Testis (tissue), 2 donors: ENCODE results near the gene E2F2.

Experiments used
- CTCF ChIP-seq, 3 experiments: fragments of 450-650 bp in 2 of 3; fragments of 200-600 bp in 1 of 3; sonication (generic) in 1 of 3; IDR thresholded peaks; one replicate each; pipeline ENCODE4 v1.5.1; 2016 to 2019; ENCODE audit warnings: antibody characterized with exemption in 3 of 3, mild to moderate bottlenecking in 2 of 3, moderate library complexity in 1 of 3
- POLR2A ChIP-seq: fragments of 450-650 bp; IDR thresholded peaks from one replicate; pipeline ENCODE4 v1.6.1; 2017; ENCODE audit warnings: antibody characterized with exemption, mild to moderate bottlenecking, moderate library complexity

DNA sequence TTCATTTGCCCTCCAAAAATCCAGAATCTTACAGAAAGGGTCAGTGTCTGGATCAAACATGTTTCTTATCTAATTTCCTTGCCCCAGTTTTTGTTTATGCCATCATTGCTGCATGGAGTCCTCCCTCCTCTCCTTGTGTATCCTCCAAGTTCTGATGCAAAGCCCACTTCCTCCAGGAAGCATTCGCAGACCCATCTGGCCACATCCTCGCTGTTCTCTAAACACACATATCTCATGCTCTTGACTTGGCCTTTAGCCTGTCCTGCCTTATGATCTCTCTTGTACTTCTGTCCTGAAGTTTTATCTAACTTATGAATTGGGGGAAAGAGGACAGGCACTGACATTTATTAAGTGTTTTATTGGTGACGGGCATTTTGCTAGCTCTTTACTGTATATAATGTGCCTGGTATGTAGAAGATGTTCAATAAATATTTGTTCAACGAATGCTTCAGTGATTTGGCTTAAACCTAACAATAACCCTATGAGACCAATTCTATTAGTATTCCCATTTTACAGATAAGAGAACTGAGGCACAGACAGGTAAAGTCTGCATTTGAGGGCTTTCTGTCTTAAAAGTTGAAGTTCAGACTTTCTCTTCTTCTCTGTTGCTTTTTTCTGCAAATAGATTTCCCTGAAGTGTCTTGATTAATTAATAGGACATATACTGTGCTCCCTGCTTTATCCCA, 47.4 kb upstream of the E2F2 start:
- no peak for TF ChIP-seq POLR2A
- no peak for TF ChIP-seq CTCF (IDR thresholded peaks at IDR 0.05)
